NCI-H2107 treated with DMSO at 0.1 percent for 48 hours (cell line): ENCODE data around the gene AGPAT4.
"Not testable (repeated sequence)": the region's sequence is repeated elsewhere in the genome, so short reads cannot be mapped to it uniquely, and the experiment has no call there.

Source experiments
- DNase-seq: peaks from one replicate; lab custom pipeline; 2025; ENCODE audit not compliant: unreplicated experiment; lab: John Stamatoyannopoulos, UW

Gene AGPAT4

GRCh38 chr6:161207200-161207599 is 66.7 kb downstream of the AGPAT4 start:
- no peak for DNase-seq

GRCh38 chr6:161204866-161205557 is 68.8 kb downstream of the AGPAT4 start:
- DNase-seq: no peak

- DNase-seq: no peak
These were observed 73.1 kb downstream of the AGPAT4 start for GRCh38 chr6:161200610-161201370.

- DNase-seq: no peak
These were observed 74.0 kb downstream of the AGPAT4 start for GRCh38 chr6:161199850-161200249.

- no peak for DNase-seq
These were observed 74.9 kb downstream of the AGPAT4 start for GRCh38 chr6:161198783-161199460.

GRCh38 chr6:161198176-161198575 is 75.7 kb downstream of the AGPAT4 start:
- DNase-seq: no peak

GRCh38 chr6:161195386-161195785 is 78.5 kb downstream of the AGPAT4 start:
- DNase-seq: no peak

GRCh38 chr6:161194374-161194773 is 79.5 kb downstream of the AGPAT4 start:
- DNase-seq: no peak

- DNase-seq: no peak
These were observed 81.0 kb downstream of the AGPAT4 start for GRCh38 chr6:161192636-161193411.

GRCh38 chr6:161191671-161192070 is 82.2 kb downstream of the AGPAT4 start:
- DNase-seq: no peak

GRCh38 chr6:161191007-161191406 is 82.9 kb downstream of the AGPAT4 start:
- no peak for DNase-seq

- no peak for DNase-seq
These were observed 84.0 kb downstream of the AGPAT4 start for GRCh38 chr6:161189891-161190290.

GRCh38 chr6:161188547-161189465 is 85.1 kb downstream of the AGPAT4 start:
- DNase-seq: no peak

GRCh38 chr6:161186173-161186769 is 87.6 kb downstream of the AGPAT4 start:
- DNase-seq: no peak

GRCh38 chr6:161181121-161181520 is 92.7 kb downstream of the AGPAT4 start:
- no peak for DNase-seq

GRCh38 chr6:161178155-161178554 is 95.7 kb downstream of the AGPAT4 start:
- DNase-seq: not testable (repeated sequence)

- not testable (repeated sequence) for DNase-seq
These were observed 97.4 kb downstream of the AGPAT4 start for GRCh38 chr6:161176428-161176827.

GRCh38 chr6:161172769-161173168 is 101.1 kb downstream of the AGPAT4 start:
- not testable (repeated sequence) for DNase-seq

GRCh38 chr6:161171207-161171606 is 102.7 kb downstream of the AGPAT4 start:
- no peak for DNase-seq

GRCh38 chr6:161169696-161170095 is 104.2 kb downstream of the AGPAT4 start:
- peak; percentile 80 for DNase-seq
